Measurements from ENCODE around the gene DEFB112.

DNA sequence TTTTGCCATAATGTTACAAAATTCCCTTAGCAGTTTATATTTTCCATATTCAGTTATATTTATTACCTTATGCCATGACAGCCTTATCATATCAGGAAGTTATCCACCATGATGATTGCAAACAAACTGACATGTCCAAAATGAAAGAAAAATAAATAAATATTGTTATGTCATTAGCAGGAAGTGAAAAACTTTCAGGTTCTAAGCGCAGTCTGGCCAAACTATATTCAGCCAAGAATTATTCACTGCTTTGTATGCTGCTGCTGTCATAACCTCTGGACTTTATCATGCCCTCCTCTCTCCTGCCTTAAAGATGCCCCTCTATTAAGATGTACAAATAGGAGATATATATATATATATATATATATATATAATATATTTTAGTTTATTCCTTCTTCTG is 27.7 kb upstream of the DEFB112 start:
- TF ChIP-seq, protein P1, sequence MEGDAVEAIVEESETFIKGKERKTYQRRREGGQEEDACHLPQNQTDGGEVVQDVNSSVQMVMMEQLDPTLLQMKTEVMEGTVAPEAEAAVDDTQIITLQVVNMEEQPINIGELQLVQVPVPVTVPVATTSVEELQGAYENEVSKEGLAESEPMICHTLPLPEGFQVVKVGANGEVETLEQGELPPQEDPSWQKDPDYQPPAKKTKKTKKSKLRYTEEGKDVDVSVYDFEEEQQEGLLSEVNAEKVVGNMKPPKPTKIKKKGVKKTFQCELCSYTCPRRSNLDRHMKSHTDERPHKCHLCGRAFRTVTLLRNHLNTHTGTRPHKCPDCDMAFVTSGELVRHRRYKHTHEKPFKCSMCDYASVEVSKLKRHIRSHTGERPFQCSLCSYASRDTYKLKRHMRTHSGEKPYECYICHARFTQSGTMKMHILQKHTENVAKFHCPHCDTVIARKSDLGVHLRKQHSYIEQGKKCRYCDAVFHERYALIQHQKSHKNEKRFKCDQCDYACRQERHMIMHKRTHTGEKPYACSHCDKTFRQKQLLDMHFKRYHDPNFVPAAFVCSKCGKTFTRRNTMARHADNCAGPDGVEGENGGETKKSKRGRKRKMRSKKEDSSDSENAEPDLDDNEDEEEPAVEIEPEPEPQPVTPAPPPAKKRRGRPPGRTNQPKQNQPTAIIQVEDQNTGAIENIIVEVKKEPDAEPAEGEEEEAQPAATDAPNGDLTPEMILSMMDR (IDR thresholded peaks at IDR 0.05; ENCODE audit: low read depth, low read length) = no peak
- TF ChIP-seq POLR2A (IDR thresholded peaks at IDR 0.05; ENCODE audit: extremely low read depth, insufficient read length) (no peak), MYC (IDR thresholded peaks at IDR 0.05; ENCODE audit: low read depth, low read length) (no peak)
- TF ChIP-seq, protein P2, sequence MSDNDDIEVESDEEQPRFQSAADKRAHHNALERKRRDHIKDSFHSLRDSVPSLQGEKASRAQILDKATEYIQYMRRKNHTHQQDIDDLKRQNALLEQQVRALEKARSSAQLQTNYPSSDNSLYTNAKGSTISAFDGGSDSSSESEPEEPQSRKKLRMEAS (IDR thresholded peaks at IDR 0.05; ENCODE audit: low read depth, low read length) = no peak
